Osteoblast (primary cell): ENCODE results near the gene CYP3A4. TPM values are rescaled to one million over a fixed set of nuclear protein-coding genes. Genes with fewer than 3 reads are reported as not detected.

ENCODE experiments used
- DNase-seq: peaks from one replicate; pipeline ENCODE4 v3.0.0; 2011; ENCODE audit warnings: low spot score, mixed read lengths; ENCODE audit not compliant: insufficient read length; ENCODE audit errors: missing footprints
- H2AFZ ChIP-seq: 2 replicates; pipeline ENCODE4 v1.6.0; 2011; ENCODE audit warnings: mild to moderate bottlenecking, low read length
- H3K27ac ChIP-seq: 2 replicates; pipeline ENCODE4 v1.5.1; 2011; ENCODE audit warnings: mild to moderate bottlenecking, low read depth, low read length, moderate library complexity
- H3K27me3 ChIP-seq: 2 replicates; pipeline ENCODE4 v1.6.0; 2012; ENCODE audit warnings: mild to moderate bottlenecking, control low read depth, inconsistent platforms, low read length, moderate library complexity; ENCODE audit not compliant: insufficient read depth
- H3K36me3 ChIP-seq: 2 replicates; pipeline ENCODE4 v1.5.1; 2011; ENCODE audit warnings: mild to moderate bottlenecking, low read length, control low read depth, moderate library complexity; ENCODE audit not compliant: insufficient read depth
- H3K4me1 ChIP-seq: 2 replicates; pipeline ENCODE4 v1.5.1; 2011; ENCODE audit warnings: mild to moderate bottlenecking, low read length, control low read depth, moderate library complexity; ENCODE audit not compliant: insufficient read depth
- H3K4me2 ChIP-seq: 2 replicates; pipeline ENCODE4 v1.6.0; 2011; ENCODE audit warnings: mild to moderate bottlenecking, low read length; ENCODE audit not compliant: insufficient read depth
- H3K4me3 ChIP-seq: fragments of 200-600 bp; sonication (generic); 3 replicates; pipeline ENCODE4 v1.5.1; 2012; ENCODE audit warnings: mild to moderate bottlenecking, low read length, inconsistent platforms; ENCODE audit not compliant: insufficient read depth
- H3K79me2 ChIP-seq: 2 replicates; pipeline ENCODE4 v1.6.0; 2012; ENCODE audit warnings: mild to moderate bottlenecking, low read length, control low read depth, inconsistent platforms; ENCODE audit not compliant: insufficient read depth
- H3K9me3 ChIP-seq: 2 replicates; pipeline ENCODE4 v1.5.1; 2011; ENCODE audit warnings: low read depth, low read length, control low read depth
- H4K20me1 ChIP-seq: 2 replicates; pipeline ENCODE4 v1.6.0; 2012; ENCODE audit warnings: mild to moderate bottlenecking, low read length, control low read depth; ENCODE audit not compliant: insufficient read depth
- CTCF ChIP-seq: IDR thresholded peaks from 2 replicates; pipeline ENCODE4 v1.5.1; 2011; ENCODE audit warnings: mild to moderate bottlenecking, low read depth, low read length, moderate library complexity; ENCODE audit errors: extremely low read depth
- total RNA-seq: library from RNA; depleted of rRNA; stranded (reverse); fragments of >200 nt; gene quantifications from 2 replicates; pipeline ENCODE4 v1.2.3, GENCODE V29; 2012

The CYP3A4 gene
- total RNA-seq, 1 donor: not detected

- H3K79me2 ChIP-seq: no peaks in the 10 kb centered on the region
- no peak overlapping the region for H3K4me3 ChIP-seq
- no peaks in the 10 kb centered on the region for H3K9me3 ChIP-seq
- DNase-seq: no peak
- no peak for TF ChIP-seq CTCF
- H3K27ac ChIP-seq: no peak overlapping the region
- H3K4me2 ChIP-seq: no peak overlapping the region
- peaks cover 53% of the 10 kb centered on the region for H3K27me3 ChIP-seq
- no peak overlapping the region for H2AFZ ChIP-seq
- no peaks in the 10 kb centered on the region for H3K36me3 ChIP-seq
- no peaks in the 10 kb centered on the region for H3K4me1 ChIP-seq
- no peaks in the 10 kb centered on the region for H4K20me1 ChIP-seq
Observed at GRCh38 chr7:99825452-99825851, 41.5 kb upstream of the CYP3A4 start.

- Histone ChIP-seq H3K36me3 (no peaks in the 10 kb centered on the region), H3K27me3 (peaks cover 60% of the 10 kb centered on the region), H4K20me1 (no peaks in the 10 kb centered on the region), H3K9me3 (no peaks in the 10 kb centered on the region), H3K79me2 (no peaks in the 10 kb centered on the region), H2AFZ (no peak overlapping the region), H3K27ac (no peak overlapping the region), H3K4me1 (no peaks in the 10 kb centered on the region), H3K4me3 (no peak overlapping the region), H3K4me2 (no peak overlapping the region)
- TF ChIP-seq CTCF: no peak
- DNase-seq: no peak
Observed at GRCh38 chr7:99824091-99824490, 40.1 kb upstream of the CYP3A4 start.

GRCh38 chr7:99822731-99823718 is 39.0 kb upstream of the CYP3A4 start:
- peaks cover 58% of the 10 kb centered on the region for H3K27me3 ChIP-seq
- H3K4me2 ChIP-seq: no peak overlapping the region
- no peak for TF ChIP-seq CTCF
- no peak overlapping the region for H3K27ac ChIP-seq
- no peaks in the 10 kb centered on the region for H3K79me2 ChIP-seq
- no peaks in the 10 kb centered on the region for H3K9me3 ChIP-seq
- no peaks in the 10 kb centered on the region for H3K36me3 ChIP-seq
- no peak overlapping the region for H3K4me3 ChIP-seq
- no peaks in the 10 kb centered on the region for H4K20me1 ChIP-seq
- H2AFZ ChIP-seq: no peak overlapping the region
- no peaks in the 10 kb centered on the region for H3K4me1 ChIP-seq
- DNase-seq: no peak

- no peak for DNase-seq
- TF ChIP-seq CTCF: no peak
- Histone ChIP-seq H3K36me3 (no peaks in the 10 kb centered on the region), H2AFZ (no peak overlapping the region), H3K4me2 (no peak overlapping the region), H4K20me1 (no peaks in the 10 kb centered on the region), H3K4me1 (no peaks in the 10 kb centered on the region), H3K79me2 (no peaks in the 10 kb centered on the region), H3K4me3 (no peak overlapping the region), H3K27ac (no peak overlapping the region), H3K27me3 (peaks cover 40% of the 10 kb centered on the region), H3K9me3 (no peaks in the 10 kb centered on the region)
Observed at GRCh38 chr7:99820408-99821027, 36.5 kb upstream of the CYP3A4 start.
